H9 (cell line): ENCODE data around the gene RBM34. TPM values are rescaled to one million over a fixed set of nuclear protein-coding genes. Genes with fewer than 3 reads are reported as not detected.

ENCODE experiments used
- DNase-seq: peaks from one replicate; pipeline ENCODE4 v3.0.0-alpha.2; 2017
- H2AFZ ChIP-seq: one replicate; pipeline ENCODE4 v1.6.1; 2013; ENCODE audit warnings: mild to moderate bottlenecking, low read length, control low read depth, moderate library complexity
- H2AK5ac ChIP-seq: 2 replicates; pipeline ENCODE4 v1.6.1; 2013; ENCODE audit warnings: low read length, control low read depth, mixed read lengths; ENCODE audit not compliant: insufficient read length
- H2BK120ac ChIP-seq: one replicate; pipeline ENCODE4 v1.6.1; 2013; ENCODE audit warnings: low read depth, mild to moderate bottlenecking, low read length, control low read depth, inconsistent platforms; ENCODE audit not compliant: poor library complexity, severe bottlenecking
- H2BK12ac ChIP-seq: 2 replicates; pipeline ENCODE4 v1.6.1; 2013; ENCODE audit warnings: low read length, control low read depth, mixed read lengths, low read depth; ENCODE audit not compliant: insufficient read length
- H2BK15ac ChIP-seq: 2 replicates; pipeline ENCODE4 v1.6.1; 2013; ENCODE audit warnings: low read depth, low read length, control low read depth
- H2BK20ac ChIP-seq: one replicate; pipeline ENCODE4 v1.6.1; 2013; ENCODE audit warnings: low read depth, mild to moderate bottlenecking, low read length, control low read depth, inconsistent platforms; ENCODE audit not compliant: poor library complexity, severe bottlenecking
- H2BK5ac ChIP-seq: 2 replicates; pipeline ENCODE4 v1.6.1; 2013; ENCODE audit warnings: low read length, control low read depth, mixed read lengths; ENCODE audit not compliant: insufficient read length
- H3K14ac ChIP-seq: 2 replicates; pipeline ENCODE4 v1.6.1; 2013; ENCODE audit warnings: low read length, control low read depth; ENCODE audit not compliant: insufficient read depth
- H3K18ac ChIP-seq: 2 replicates; pipeline ENCODE4 v1.6.1; 2013; ENCODE audit warnings: low read depth, mild to moderate bottlenecking, mixed read lengths, low read length, control low read depth; ENCODE audit not compliant: insufficient read length
- H3K23ac ChIP-seq: 2 replicates; pipeline ENCODE4 v1.6.1; 2013; ENCODE audit warnings: low read length, control low read depth, mixed read lengths, low read depth; ENCODE audit not compliant: insufficient read length
- H3K23me2 ChIP-seq: 2 replicates; pipeline ENCODE4 v1.6.1; 2013; ENCODE audit warnings: low read depth, mild to moderate bottlenecking, mixed read lengths, low read length, control low read depth; ENCODE audit not compliant: insufficient read length, poor library complexity, severe bottlenecking
- H3K27ac ChIP-seq: 2 replicates; pipeline ENCODE4 v1.5.1; 2013; ENCODE audit warnings: low read length, control low read depth, mixed read lengths, low read depth; ENCODE audit not compliant: insufficient read length
- H3K27me3 ChIP-seq: 2 replicates; pipeline ENCODE4 v1.6.1; 2013; ENCODE audit warnings: low read length, control low read depth, inconsistent platforms; ENCODE audit not compliant: insufficient read depth
- H3K4ac ChIP-seq: 2 replicates; pipeline ENCODE4 v1.6.1; 2013; ENCODE audit warnings: low read depth, mild to moderate bottlenecking, control low read depth, inconsistent platforms, low read length, moderate library complexity
- H3K4me1 ChIP-seq: 2 replicates; pipeline ENCODE4 v1.6.1; 2013; ENCODE audit warnings: low read length, control low read depth, inconsistent platforms; ENCODE audit not compliant: insufficient read depth
- H3K4me2 ChIP-seq: 2 replicates; pipeline ENCODE4 v1.6.1; 2013; ENCODE audit warnings: low read length, control low read depth, mixed read lengths; ENCODE audit not compliant: insufficient read length, insufficient read depth
- H3K56ac ChIP-seq: 2 replicates; pipeline ENCODE4 v1.6.1; 2013; ENCODE audit warnings: low read depth, mild to moderate bottlenecking, mixed read lengths, low read length, control low read depth; ENCODE audit not compliant: insufficient read length
- H3K79me1 ChIP-seq: 2 replicates; pipeline ENCODE4 v1.6.1; 2013; ENCODE audit warnings: low read depth, mild to moderate bottlenecking, moderate library complexity, low read length, control low read depth, inconsistent platforms; ENCODE audit not compliant: insufficient read depth, poor library complexity, severe bottlenecking
- H3K79me2 ChIP-seq: 2 replicates; pipeline ENCODE4 v1.6.1; 2013; ENCODE audit warnings: low read length, control low read depth, inconsistent platforms; ENCODE audit not compliant: insufficient read depth
- H3K9ac ChIP-seq: 2 replicates; pipeline ENCODE4 v1.6.1; 2013; ENCODE audit warnings: low read length, control low read depth, mixed read lengths; ENCODE audit not compliant: insufficient read length; ENCODE audit errors: extremely low read depth
- H3K9me3 ChIP-seq: one replicate; pipeline ENCODE4 v1.6.1; 2013; ENCODE audit warnings: low read depth, low read length, inconsistent platforms; ENCODE audit not compliant: control insufficient read depth
- H3T11ph ChIP-seq: one replicate; pipeline ENCODE4 v1.6.1; 2013; ENCODE audit warnings: mild to moderate bottlenecking, low read length, control low read depth, inconsistent platforms
- H4K20me1 ChIP-seq: one replicate; pipeline ENCODE4 v1.6.1; 2013; ENCODE audit not compliant: control insufficient read depth, insufficient read length, insufficient read depth
- H4K5ac ChIP-seq: 2 replicates; pipeline ENCODE4 v1.6.1; 2013; ENCODE audit warnings: low read depth, mild to moderate bottlenecking, mixed read lengths, low read length, control low read depth; ENCODE audit not compliant: insufficient read length
- H4K8ac ChIP-seq: replicated peaks from 2 replicates; pipeline ENCODE4 v1.6.1; 2013; ENCODE audit warnings: low read length, control low read depth, mixed read lengths, low read depth; ENCODE audit not compliant: insufficient read length
- H4K91ac ChIP-seq: 2 replicates; pipeline ENCODE4 v1.6.1; 2013; ENCODE audit warnings: low read depth, mild to moderate bottlenecking, moderate library complexity, mixed read lengths, low read length, control low read depth; ENCODE audit not compliant: insufficient read length
- H3K27ac Mint-ChIP-seq, 3 experiments: 2 replicates in 2 of 3; 3 replicates in 1 of 3; pipeline ENCODE4 v1.8.0; 2020 to 2021; ENCODE audit warnings: mixed read lengths in 3 of 3, mild to moderate bottlenecking in 1 of 3, moderate library complexity in 1 of 3
- H3K27me3 Mint-ChIP-seq: 2 replicates; pipeline ENCODE4 v1.8.0; 2021; ENCODE audit warnings: low read depth, mild to moderate bottlenecking, moderate library complexity, mixed read lengths
- H3K36me3 Mint-ChIP-seq, 3 experiments: 2 replicates in 2 of 3; 3 replicates in 1 of 3; pipeline ENCODE4 v1.8.0; 2020 to 2021; ENCODE audit warnings: low read depth in 3 of 3, mixed read lengths in 3 of 3; ENCODE audit not compliant: insufficient read depth in 1 of 3
- H3K4me1 Mint-ChIP-seq, 2 experiments: 2 replicates each; pipeline ENCODE4 v1.8.0; 2020; ENCODE audit warnings: mixed read lengths in 2 of 2
- H3K4me3 Mint-ChIP-seq, 2 experiments: 2 replicates in 1 of 2; 3 replicates in 1 of 2; pipeline ENCODE4 v1.8.0; 2020 to 2021; ENCODE audit warnings: mild to moderate bottlenecking in 2 of 2, mixed read lengths in 2 of 2, moderate library complexity in 1 of 2
- H3K9me3 Mint-ChIP-seq, 2 experiments: 2 replicates in 1 of 2; 3 replicates in 1 of 2; pipeline ENCODE4 v1.8.0; 2020; ENCODE audit warnings: mild to moderate bottlenecking in 2 of 2, mixed read lengths in 2 of 2, moderate library complexity in 1 of 2
- WGBS: extraction: QIAGEN DNeasy Blood & Tissue Kit; methylation state at CpG from one replicate; pipeline ENCODE4 v1.1.7; 2013; ENCODE audit warnings: missing lambda C conversion rate, low lambda C conversion rate, mixed read lengths; ENCODE audit not compliant: insufficient read length; ENCODE audit errors: extremely low coverage; 5-methylcytosine and 5-hydroxymethylcytosine counted together
- total RNA-seq: library from RNA; stranded (reverse); gene quantifications from 2 replicates; pipeline ENCODE4 v1.2.1, GENCODE V29; 2021
- TF ChIP-seq, protein P1 (sequence below): fragments of 200-600 bp; sonication (generic); conservative IDR thresholded peaks from 3 replicates; pipeline ENCODE4 v1.8.0; 2021; ENCODE audit warnings: antibody characterized with exemption, mild to moderate bottlenecking

RBM34 gene
- total RNA-seq, 1 experiment from 2014 or later: 121 TPM

DNA sequence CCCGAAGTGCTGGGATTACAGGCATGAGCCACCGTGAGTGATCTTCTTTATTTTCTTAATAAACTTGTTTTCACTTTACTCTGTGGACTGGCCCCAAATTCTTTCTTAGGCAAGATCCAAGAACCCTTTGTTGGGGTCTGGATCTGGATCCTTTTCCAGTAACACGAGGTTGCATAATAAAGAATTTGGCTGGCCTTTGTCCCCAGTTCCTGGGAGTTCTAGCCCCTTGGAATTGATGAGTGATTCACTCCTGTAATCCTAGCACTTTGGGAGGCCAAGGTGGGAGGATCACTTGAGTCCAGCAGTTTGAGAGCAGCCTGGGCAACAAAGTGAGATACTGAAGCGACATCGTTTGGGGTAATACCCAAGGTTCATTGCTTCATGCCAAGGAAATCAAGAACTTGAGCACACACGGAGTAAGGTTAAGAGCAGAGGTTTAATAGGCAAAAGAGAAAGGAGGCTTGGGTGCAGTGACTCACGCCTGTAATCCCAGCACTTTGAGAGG, 30.2 kb downstream of the RBM34 start:
- H3K9me3 Mint-ChIP-seq: 0 out of 5 replicates have a peak, but pooled peaks cover 0 to under 1% of the 10 kb centered on the region in 2 experiments

More for the DNA sequence above, 30.2 kb downstream of the RBM34 start:
- no peak overlapping the region for H4K8ac ChIP-seq
- H2BK12ac ChIP-seq: no peak overlapping the region
- H3K27ac ChIP-seq: no peak overlapping the region
- no peak overlapping the region for H2BK120ac ChIP-seq
- peaks cover 4% of the 10 kb centered on the region for H3K23me2 ChIP-seq
- no peak overlapping the region for H3K18ac ChIP-seq
- no peak overlapping the region for H3K9ac ChIP-seq
- no peaks in the 10 kb centered on the region for H3K79me1 ChIP-seq
- H2AK5ac ChIP-seq: no peak overlapping the region
- no peak overlapping the region for H3K14ac ChIP-seq
- peak overlapping the region in 2 of 3 experiments; percentile 22 to 34; a peak in 1 of 7 replicates for H3K27ac Mint-ChIP-seq
- H3K79me2 ChIP-seq: peaks cover 26% of the 10 kb centered on the region
- no peak for DNase-seq
- no peak overlapping the region for H2BK20ac ChIP-seq
- no peak overlapping the region for H2BK5ac ChIP-seq
- WGBS: no CpG with 5 or more reads among the region's 7 CpGs
- H3K36me3 Mint-ChIP-seq: peaks cover 36 to 70% (median 64%) of the 10 kb centered on the region in 3 experiments
- H4K5ac ChIP-seq: no peak overlapping the region
- H4K91ac ChIP-seq: no peak overlapping the region
- no peak overlapping the region for H3K56ac ChIP-seq
- peaks cover 11 to 23% of the 10 kb centered on the region in 2 experiments for H3K4me1 Mint-ChIP-seq
- H3K4me1 ChIP-seq: no peaks in the 10 kb centered on the region
- H3K27me3 ChIP-seq: no peaks in the 10 kb centered on the region
- no peak overlapping the region for H3K23ac ChIP-seq
- no peak overlapping the region for H2AFZ ChIP-seq
- H3K4ac ChIP-seq: no peak overlapping the region
- no peaks in the 10 kb centered on the region for H4K20me1 ChIP-seq
- no peak overlapping the region for H3T11ph ChIP-seq
- no peak overlapping the region for H2BK15ac ChIP-seq
- H3K9me3 ChIP-seq: no peaks in the 10 kb centered on the region
- TF ChIP-seq, protein P1, sequence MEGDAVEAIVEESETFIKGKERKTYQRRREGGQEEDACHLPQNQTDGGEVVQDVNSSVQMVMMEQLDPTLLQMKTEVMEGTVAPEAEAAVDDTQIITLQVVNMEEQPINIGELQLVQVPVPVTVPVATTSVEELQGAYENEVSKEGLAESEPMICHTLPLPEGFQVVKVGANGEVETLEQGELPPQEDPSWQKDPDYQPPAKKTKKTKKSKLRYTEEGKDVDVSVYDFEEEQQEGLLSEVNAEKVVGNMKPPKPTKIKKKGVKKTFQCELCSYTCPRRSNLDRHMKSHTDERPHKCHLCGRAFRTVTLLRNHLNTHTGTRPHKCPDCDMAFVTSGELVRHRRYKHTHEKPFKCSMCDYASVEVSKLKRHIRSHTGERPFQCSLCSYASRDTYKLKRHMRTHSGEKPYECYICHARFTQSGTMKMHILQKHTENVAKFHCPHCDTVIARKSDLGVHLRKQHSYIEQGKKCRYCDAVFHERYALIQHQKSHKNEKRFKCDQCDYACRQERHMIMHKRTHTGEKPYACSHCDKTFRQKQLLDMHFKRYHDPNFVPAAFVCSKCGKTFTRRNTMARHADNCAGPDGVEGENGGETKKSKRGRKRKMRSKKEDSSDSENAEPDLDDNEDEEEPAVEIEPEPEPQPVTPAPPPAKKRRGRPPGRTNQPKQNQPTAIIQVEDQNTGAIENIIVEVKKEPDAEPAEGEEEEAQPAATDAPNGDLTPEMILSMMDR: no peak
- no peak overlapping the region for H3K4me3 Mint-ChIP-seq
- no peak overlapping the region for H3K4me2 ChIP-seq
- H3K27me3 Mint-ChIP-seq: no peaks in the 10 kb centered on the region
